GM19239 (cell line): ENCODE data around the gene EXT2.

Experiments
- DNase-seq: peaks from one replicate; pipeline ENCODE4 v3.0.0; 2011; ENCODE audit warnings: low spot score; ENCODE audit not compliant: insufficient read length
- FAIRE-seq: peaks from 2 replicates; lab custom pipeline; 2011; peaks lifted over from hg19 to GRCh38; lab: Jason Lieb, UNC

The EXT2 gene

DNA sequence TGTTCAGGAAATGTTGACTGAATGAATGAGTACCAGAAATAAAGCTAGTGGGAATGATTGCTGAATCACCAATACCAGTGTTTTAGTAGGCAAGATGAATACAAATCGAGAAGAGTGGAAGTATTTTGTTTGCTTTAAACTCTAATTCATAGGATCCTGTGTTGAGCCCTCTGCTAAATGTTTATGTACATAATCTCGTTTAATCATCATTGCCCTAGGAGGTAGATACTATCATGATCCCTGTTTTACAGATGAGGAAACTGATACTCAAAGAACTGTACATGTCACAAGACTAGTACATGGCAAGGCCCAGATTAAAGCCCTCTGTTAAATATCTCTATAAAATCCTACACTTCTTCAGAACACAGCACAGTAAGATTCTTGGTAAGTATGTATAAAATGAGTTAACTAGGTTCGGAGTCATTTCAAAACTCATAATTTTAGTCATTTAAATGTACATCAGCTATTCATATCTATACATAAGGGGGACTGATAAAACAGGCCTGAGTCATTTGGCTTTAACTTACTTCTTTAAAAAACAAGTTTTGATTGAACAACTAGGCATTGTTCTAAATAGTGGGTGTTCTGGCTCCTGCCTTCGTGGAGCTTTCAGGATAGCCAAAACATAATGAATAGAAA, 97.1 kb downstream of the EXT2 start:
- no peak for FAIRE-seq

GRCh38 chr11:44193856-44194255, 98.4 kb downstream of the EXT2 start:
- FAIRE-seq (no peak), DNase-seq (no peak)

More for the DNA sequence above, 97.1 kb downstream of the EXT2 start:
- no peak for DNase-seq

DNA sequence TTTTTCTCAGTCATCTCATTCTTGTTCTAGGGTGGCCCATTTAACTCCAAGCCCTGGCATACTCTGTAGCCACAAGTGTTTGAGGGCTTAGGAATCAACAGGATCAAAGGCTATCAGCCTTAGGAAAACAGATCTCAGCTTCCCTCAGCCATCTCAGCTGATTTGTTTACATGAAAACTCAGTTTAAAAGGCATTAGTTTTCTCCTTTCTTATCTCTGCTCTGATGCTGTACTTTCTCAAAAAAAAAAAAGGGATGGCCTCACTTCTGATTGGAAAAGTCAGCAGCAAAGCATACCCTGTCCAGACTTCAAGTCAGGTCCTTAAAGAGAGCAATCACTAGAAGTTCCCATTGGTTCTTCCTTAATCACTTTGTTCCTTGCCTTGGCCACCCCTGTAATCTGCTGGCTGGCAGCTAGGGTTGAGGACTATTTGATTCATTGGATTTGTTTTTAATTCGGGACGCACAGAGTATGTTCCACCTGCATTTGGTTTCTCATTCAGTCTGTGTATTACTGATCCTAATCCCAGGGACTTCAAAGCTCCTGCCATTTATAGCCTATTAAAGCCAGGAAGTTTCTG, 102.8 kb downstream of the EXT2 start:
- DNase-seq = no peak
- FAIRE-seq = no peak

DNA sequence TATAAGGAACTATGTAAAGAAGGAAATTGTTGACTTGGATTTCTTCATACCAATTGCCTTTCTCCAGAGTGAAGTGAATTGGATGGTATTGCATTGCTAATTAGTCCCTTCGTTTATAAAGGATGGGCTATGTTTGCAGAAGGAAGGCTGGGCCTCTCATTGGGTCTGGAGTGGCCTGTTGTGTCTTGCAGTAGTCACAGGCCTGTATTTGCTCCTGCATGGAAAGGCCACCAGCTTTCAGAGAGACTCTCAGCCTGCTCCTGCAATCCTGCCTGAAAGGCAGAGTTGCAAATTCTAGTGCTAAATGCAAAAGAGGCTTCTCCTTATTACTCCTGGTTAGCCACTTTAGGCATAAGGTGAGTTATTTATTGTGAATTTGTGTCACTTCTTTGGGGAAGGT, 103.8 kb downstream of the EXT2 start:
- FAIRE-seq (no peak), DNase-seq (no peak)

DNA sequence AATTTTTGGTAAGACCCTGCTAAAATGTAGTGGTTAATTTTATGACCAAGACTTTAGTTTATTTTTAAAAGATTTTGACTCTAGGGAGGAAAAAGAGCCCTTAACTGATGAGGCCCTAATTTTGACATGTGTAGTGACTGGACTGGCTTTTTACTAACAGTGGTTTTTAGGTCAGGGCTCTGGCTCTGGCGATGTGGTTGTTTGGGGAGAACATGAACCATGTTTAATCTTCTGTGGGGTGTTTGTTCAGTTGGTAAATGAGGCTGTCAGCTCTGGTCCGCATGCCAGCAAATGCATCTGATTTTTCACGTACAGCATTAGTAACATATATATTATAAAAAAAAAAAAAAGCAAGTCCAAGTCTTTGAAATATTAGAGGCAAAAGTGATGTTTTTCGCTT, 104.3 kb downstream of the EXT2 start:
- no peak for FAIRE-seq
- DNase-seq = no peak

DNA sequence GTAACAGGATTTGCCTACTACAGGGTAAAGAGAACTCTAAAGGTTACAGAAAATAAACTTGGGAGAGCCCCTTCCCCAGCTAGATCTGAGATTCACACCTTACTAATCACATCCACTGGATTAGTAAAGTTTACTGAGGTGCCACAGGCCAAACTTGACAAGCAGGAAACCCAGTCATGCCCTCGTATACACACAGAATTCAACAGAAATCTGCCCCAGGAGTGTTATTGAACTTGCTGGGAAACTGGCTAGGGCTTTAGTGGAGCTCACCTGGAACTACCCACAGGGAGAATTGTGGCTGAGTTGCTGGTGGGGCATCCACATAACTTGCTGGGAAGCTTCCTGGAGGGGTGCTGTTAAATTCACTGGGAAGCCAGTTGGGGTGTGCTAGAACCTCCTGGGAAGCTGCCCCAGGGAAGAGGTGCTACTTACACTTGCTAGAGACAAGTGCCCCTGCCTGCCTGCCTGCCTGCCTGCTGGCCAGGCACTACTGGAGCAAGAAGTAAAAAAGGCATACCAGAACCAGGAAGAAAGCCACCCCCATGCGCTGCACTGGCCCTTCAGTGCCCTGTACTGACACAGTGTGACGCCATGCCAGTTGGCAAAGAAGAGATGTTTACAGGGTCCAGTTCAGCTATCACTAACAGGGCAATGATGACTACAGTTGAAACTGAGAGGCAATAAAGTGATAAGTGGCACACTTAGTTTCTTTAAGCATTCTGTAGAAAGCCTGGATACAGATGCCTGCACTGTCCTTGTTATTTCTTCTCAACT, 108.0 kb downstream of the EXT2 start:
- FAIRE-seq = no peak
- no peak for DNase-seq

DNA sequence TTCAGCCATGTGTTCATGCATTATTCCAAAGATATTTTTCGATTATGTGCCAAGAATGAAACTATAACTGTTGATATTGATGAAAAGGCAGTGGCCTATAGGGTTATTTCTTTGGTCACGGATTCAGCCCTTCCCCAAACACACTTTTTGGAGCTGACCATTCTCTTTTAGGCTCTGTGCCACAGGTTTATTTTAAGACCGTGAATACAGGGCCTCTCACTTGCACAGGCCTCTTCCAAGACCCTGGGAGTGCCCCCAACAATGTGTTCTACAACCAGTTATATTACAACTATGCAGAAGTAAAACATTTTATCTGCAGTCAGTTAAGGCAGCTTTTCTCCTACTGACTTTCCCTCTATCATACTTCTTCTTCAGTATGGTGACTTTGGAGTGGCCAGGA, 109.9 kb downstream of the EXT2 start:
- DNase-seq (no peak), FAIRE-seq (no peak)

DNA sequence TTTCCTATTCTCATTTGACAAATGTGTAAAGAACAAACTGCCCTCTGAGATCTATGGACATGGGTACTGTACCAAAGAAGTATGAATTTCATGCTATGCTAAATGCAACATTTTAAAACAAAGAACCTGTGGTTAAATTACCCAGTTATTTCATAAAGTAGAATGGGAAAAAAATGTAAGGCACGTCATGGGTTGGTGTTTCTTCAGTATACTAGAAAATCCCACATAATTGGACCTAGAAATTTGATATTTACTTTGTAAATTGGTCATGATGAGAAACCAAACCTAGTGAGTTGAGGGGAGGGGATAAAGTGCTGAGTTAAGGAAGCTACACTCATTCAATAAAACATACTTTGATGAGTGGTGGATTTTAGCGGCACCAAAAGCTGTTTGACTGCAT, 110.4 kb downstream of the EXT2 start:
- FAIRE-seq (no peak), DNase-seq (no peak)

- FAIRE-seq (no peak), DNase-seq (no peak)
These were observed 111.8 kb downstream of the EXT2 start for GRCh38 chr11:44207292-44207691.

GRCh38 chr11:44208976-44209603, 113.6 kb downstream of the EXT2 start:
- FAIRE-seq = no peak

DNA sequence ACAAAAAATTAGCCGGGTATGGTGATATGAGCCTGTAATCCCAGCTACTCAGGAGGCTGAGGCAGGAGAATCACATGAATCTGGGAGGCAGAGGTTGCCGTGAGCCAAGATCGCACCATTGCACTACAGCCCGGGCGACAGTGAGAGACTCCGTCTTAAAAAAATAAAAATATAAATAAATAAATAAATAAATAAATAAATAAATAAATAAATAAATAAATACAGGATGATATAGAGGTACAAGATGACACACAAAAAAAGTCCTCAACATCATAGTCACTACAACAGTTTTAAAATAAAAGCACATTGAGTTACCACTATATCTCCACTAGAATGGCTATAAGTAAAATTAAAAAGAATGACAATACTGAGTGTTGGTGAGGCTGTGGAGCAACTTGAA, 116.7 kb downstream of the EXT2 start:
- FAIRE-seq (no peak), DNase-seq (no peak)

More at GRCh38 chr11:44208976-44209603, 113.6 kb downstream of the EXT2 start:
- no peak for DNase-seq

DNA sequence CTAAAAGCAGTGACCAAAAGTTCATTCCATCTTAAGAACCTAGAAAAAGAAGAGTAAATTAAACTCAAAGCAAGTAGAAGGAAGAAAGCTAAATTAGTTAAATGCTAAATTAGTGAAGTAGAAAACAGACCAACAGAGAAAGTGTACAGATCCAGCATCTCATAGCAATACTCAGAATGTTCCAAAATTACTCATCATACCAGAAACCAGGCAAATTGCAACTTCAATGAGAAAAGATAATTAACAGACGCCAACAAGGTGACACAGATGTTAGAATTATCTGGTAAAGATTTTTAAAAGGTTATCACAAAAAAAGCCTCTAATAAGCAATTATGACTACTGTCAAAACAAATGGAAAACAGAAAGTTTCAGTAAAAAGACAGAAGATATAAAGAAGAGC, 117.7 kb downstream of the EXT2 start:
- FAIRE-seq = no peak
- no peak for DNase-seq

DNA sequence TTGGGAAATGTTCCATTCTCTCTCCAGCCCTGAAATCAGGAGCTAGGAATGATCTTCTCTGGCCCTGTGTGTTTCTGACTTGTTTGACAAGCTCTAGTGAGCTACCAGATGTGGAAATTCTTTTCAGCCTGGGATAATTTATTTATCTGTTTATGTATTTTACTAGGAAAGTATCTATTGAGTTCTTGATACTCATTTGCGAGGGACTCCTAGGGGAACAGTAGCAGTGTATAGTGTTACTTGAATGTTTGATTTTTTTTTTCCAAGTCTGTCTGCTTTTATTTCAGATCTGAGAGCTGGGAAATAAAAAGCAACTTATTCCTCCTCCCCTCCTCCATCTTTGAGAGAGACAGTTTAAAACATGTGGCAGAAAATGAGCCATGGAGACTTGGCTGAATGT, 122.0 kb downstream of the EXT2 start:
- FAIRE-seq (no peak), DNase-seq (no peak)

GRCh38 chr11:44219830-44220796, 124.6 kb downstream of the EXT2 start:
- DNase-seq (no peak), FAIRE-seq (no peak)

GRCh38 chr11:44221456-44221855, 126.0 kb downstream of the EXT2 start:
- no peak for FAIRE-seq
- DNase-seq = no peak

- FAIRE-seq = no peak
- no peak for DNase-seq
These were observed 126.5 kb downstream of the EXT2 start for GRCh38 chr11:44221992-44222391.

DNA sequence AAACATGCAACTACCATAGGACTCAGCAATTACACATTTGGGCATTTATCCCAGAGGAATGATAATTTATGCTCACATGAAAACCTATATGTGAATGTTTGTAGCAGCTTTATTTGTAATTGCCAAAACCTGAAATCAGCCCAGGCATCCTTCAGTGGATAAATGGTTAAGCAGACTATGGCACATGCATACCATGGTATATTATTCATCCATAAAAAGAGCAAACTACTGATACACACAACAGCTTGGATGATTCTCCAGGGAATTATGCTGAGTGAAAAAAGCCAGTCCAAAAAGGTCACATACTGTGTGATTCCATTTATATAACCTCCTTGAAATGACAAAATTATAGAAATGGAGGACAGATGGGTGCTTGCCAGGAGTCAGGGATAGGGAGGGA, 127.8 kb downstream of the EXT2 start:
- no peak for DNase-seq
- no peak for FAIRE-seq

- no peak for FAIRE-seq
- no peak for DNase-seq
These were observed 129.5 kb downstream of the EXT2 start for GRCh38 chr11:44224867-44225501.

- DNase-seq = no peak
- FAIRE-seq = no peak
These were observed 131.0 kb downstream of the EXT2 start for GRCh38 chr11:44226490-44226889.

GRCh38 chr11:44226945-44227344, 131.5 kb downstream of the EXT2 start:
- DNase-seq = no peak

More at GRCh38 chr11:44226945-44227344, 131.5 kb downstream of the EXT2 start:
- no peak for FAIRE-seq
